HG03571 (cell line): ENCODE results near the gene RGS17.
"Not testable (repeated sequence)": the region's sequence is repeated elsewhere in the genome, so short reads cannot be mapped to it uniquely, and the experiment has no call there.

Source experiments
- ATAC-seq: cut with Tn5 transposase; IDR thresholded peaks from one replicate; pipeline ENCODE4 v1.9.1; 2021; ENCODE audit not compliant: unreplicated experiment

Gene RGS17

GRCh38 chr6:153038378-153039057 is 92.6 kb downstream of the RGS17 start:
- no peak for ATAC-seq

DNA sequence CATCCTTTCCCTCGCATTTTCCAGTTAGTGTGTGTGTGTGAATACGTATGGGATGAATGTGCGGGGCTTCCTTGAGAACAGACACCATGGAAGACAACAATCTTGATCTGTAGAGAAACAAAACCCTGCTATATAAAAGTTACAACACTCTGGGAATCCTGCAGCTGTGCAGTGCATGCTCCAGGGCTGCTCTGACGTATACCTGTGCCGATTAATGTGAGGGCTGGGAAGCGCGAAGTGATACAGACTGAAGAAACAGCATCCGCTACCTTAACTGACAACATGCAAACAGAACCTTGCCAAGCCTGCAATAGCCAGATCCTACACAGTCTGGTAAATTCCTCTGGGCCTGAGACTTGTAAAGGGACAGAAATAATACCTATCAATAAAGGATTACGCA is 96.9 kb downstream of the RGS17 start:
- no peak for ATAC-seq

GRCh38 chr6:153032255-153032882 is 98.7 kb downstream of the RGS17 start:
- ATAC-seq = no peak

DNA sequence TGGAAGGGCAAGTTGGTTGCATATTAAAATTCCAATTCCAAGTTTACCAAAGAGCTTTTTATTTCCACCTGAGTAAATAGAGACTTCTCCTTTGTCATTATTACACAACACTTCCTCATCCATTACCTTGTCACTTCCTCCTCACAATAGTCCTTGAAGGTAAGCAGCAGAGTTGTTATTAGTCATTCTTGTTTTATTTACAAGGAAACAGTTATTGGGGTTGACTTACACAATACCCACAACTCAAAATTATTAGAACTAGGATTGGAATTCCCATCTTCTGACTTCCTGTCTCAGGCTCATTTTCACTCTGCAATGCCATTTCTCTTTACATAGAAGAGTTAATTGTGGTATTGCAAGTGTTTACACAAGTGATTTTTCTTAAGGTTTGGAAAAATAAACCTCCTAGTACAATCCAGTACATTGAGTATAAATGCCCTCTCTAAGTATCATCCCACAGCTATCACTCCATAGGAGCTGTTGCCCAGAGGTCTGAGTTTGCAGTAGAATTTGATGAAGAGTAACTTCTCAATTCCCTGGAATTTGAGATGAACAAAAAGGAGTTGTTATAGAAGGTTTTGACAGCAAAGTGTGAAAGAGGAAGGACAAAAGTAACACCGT is 99.6 kb downstream of the RGS17 start:
- no peak for ATAC-seq

- no peak for ATAC-seq
These were observed 102.1 kb downstream of the RGS17 start for GRCh38 chr6:153028963-153029362.

GRCh38 chr6:153028286-153028685 is 102.8 kb downstream of the RGS17 start:
- ATAC-seq = no peak

- no peak for ATAC-seq
These were observed 103.6 kb downstream of the RGS17 start for GRCh38 chr6:153027480-153027879.

DNA sequence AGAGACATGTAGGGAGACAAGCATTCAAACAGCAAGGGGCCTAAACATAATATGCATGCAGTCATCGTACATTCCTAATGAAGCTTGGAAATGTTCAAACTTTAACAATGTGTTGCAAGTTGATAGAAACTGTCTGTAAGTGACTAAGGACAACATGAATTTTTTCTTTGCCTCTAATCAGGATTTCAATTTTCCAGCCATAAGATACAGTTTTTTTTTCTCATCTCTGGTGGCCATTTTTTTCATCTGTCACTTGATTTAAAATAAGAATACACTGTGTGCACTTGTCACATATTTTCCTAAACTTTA is 106.4 kb downstream of the RGS17 start:
- ATAC-seq = no peak

GRCh38 chr6:153023977-153024708 is 106.9 kb downstream of the RGS17 start:
- ATAC-seq = peak; percentile 97

DNA sequence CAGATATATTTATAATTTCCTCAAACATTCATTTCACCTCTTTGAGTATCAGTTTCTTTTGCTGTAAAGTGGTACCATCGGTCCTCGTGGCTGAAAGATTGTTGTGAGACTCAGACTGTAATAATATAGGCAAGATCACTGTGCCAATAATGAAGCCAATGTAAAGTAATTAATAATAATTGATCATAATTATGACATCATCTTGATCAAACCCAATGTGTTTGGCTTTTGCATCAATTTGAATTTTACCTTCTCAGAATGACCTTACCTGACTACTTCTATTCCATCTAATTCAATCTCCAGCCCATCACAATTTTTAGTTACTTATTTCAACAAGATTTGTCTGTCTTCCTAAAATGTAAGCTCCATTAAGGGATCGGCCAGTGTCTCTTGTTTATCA is 112.7 kb downstream of the RGS17 start:
- no peak for ATAC-seq

DNA sequence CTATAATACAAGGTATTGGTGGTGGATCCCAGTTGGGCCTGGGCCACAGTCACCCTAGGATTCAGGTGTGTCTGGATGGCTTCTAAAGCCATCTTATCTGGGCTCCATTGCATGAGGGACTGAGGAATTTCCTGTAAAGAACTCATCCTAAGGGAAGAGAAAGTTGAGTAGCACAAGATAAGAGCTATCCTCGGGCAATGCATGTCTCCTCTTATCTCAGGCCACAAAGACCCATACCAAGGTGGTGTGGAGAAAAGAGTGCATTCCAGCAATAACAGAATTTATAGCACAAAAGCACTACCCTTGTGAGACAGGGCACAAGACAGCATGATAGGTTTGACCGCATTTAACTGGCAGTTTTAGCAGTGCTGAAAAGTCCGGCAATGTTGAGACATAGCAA is 114.2 kb downstream of the RGS17 start:
- ATAC-seq = no peak

DNA sequence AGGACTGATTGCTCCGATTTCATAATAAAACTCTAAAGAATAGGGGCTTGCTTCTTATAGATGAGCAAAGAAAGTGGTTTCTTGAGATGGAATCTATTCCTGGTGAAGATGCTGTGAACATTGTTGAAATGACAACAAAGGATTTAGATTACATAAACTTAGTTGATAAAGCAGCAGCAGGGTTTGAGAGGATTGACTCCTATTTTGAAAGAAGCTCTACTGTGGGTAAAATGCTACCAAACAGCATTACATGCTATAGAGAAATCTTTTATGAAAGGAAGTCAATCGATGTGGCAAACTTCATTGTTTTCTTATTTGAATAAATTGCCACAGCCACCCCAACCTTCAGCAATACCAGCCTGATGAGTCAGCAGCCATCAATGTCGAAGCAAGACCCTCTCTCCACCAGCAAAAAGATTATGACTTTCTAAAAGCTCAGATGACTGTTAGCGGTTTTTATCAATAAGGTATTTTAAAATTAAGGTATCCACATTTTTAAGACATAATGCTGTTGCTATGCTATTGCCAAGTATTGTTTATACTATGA is 115.9 kb downstream of the RGS17 start:
- no peak for ATAC-seq

GRCh38 chr6:153013438-153013837 is 117.6 kb downstream of the RGS17 start:
- ATAC-seq = no peak

GRCh38 chr6:153012856-153013255 is 118.2 kb downstream of the RGS17 start:
- ATAC-seq = no peak

- ATAC-seq = no peak
These were observed 127.8 kb downstream of the RGS17 start for GRCh38 chr6:153003366-153003690.

DNA sequence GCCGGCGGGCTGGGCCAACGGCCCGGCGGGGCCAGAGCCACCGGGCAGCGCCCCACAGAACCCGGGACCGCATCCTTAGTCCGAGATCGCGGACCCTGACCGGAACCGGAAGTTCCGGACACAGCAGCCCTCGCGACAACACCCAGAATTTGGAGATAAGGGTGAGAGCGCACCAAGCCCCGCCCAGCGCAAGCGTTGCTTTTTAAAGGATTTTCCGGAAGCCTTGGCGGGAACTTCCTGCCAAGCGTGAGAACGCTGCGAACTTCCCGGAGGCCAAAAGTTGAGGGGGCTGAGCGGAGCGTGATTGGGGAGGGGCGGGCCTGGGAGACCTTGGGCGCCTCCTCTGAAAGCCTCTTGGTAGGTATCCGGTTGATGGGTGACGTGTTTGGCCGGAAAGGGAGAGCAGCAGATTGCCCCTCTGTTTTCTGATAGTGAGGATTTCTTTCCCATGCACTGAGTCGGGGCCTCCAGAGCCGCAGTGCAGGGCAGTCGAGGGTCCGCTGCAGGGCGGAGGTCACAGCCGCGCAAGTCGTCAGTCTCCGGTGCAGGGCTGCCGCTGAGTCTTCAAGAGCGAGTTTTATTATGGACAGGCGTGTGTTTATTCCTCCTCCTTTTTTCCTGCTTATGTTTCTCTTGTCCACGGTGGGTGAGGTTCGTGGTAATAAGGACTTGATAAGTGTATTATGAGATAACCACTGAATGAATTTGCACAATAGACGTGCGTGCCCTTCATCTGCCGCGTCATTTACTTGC is 128.3 kb downstream of the RGS17 start, which contains the start of gene MTRF1L:
MTRF1L (minus strand) TSS at position 97 of the 753 bp plus-strand sequence; CDS start at position 73, 24 bp downstream.
- ATAC-seq = peak; percentile 94

GRCh38 chr6:153001767-153002612 is 129.1 kb downstream of the RGS17 start:
- peak; percentile 20 for ATAC-seq

DNA sequence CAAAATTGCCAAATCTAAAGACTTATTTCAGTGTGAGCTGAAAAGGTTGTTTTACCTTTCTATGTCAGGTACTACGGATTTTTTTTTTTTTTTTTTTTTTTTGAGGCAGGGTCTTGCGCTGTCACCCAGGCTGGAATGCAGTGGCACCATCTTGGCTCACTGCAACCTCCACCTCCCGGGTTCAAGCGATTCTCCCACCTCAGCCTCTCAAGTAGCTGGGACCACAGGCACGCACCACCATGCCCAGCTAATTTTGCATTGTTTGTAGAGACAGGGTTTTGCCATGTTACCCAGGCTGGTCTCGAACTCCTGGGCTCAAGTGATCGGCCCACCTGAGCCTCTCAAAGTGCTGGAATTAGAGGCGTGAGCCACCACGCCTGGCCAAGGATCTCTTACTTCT is 130.3 kb downstream of the RGS17 start:
- ATAC-seq = not testable (repeated sequence)

GRCh38 chr6:153000243-153000642 is 130.8 kb downstream of the RGS17 start:
- ATAC-seq = no peak

DNA sequence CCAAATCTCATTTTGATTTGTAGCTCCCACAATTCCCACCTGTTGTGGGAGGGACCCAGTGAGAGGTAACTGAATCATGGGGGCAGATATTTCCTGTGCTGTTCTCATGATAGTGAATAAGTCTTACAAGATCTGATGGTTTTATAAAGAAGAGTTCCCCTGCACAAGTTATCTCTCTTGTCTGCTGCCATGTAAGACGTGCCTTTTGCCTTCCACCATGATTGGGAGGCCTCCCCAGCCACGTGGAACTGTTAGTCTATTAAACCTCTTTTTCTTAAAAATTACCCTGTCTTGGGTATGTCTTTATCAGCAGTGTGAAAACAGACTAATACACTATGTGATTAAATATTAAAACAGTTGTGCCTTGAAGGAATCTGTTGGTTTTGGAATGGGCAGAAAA is 131.5 kb downstream of the RGS17 start:
- ATAC-seq = not testable (repeated sequence)
